H9 (cell line): ENCODE measurements around the gene SPATS1. TPM values are rescaled to one million over a fixed set of nuclear protein-coding genes. Genes with fewer than 3 reads are reported as not detected.
A peak's percentile ranks its signal among the peaks of the same experiment; 100 is the strongest.

Experiments used
- DNase-seq: peaks from one replicate; pipeline ENCODE4 v3.0.0-alpha.2; 2017
- H2AFZ ChIP-seq: one replicate; pipeline ENCODE4 v1.6.1; 2013; ENCODE audit warnings: mild to moderate bottlenecking, low read length, control low read depth, moderate library complexity
- H2AK5ac ChIP-seq: 2 replicates; pipeline ENCODE4 v1.6.1; 2013; ENCODE audit warnings: low read length, control low read depth, mixed read lengths; ENCODE audit not compliant: insufficient read length
- H2BK120ac ChIP-seq: one replicate; pipeline ENCODE4 v1.6.1; 2013; ENCODE audit warnings: low read depth, mild to moderate bottlenecking, low read length, control low read depth, inconsistent platforms; ENCODE audit not compliant: poor library complexity, severe bottlenecking
- H2BK12ac ChIP-seq: 2 replicates; pipeline ENCODE4 v1.6.1; 2013; ENCODE audit warnings: low read length, control low read depth, mixed read lengths, low read depth; ENCODE audit not compliant: insufficient read length
- H2BK15ac ChIP-seq: 2 replicates; pipeline ENCODE4 v1.6.1; 2013; ENCODE audit warnings: low read depth, low read length, control low read depth
- H2BK20ac ChIP-seq: one replicate; pipeline ENCODE4 v1.6.1; 2013; ENCODE audit warnings: low read depth, mild to moderate bottlenecking, low read length, control low read depth, inconsistent platforms; ENCODE audit not compliant: poor library complexity, severe bottlenecking
- H2BK5ac ChIP-seq: 2 replicates; pipeline ENCODE4 v1.6.1; 2013; ENCODE audit warnings: low read length, control low read depth, mixed read lengths; ENCODE audit not compliant: insufficient read length
- H3K14ac ChIP-seq: 2 replicates; pipeline ENCODE4 v1.6.1; 2013; ENCODE audit warnings: low read length, control low read depth; ENCODE audit not compliant: insufficient read depth
- H3K18ac ChIP-seq: 2 replicates; pipeline ENCODE4 v1.6.1; 2013; ENCODE audit warnings: low read depth, mild to moderate bottlenecking, mixed read lengths, low read length, control low read depth; ENCODE audit not compliant: insufficient read length
- H3K23ac ChIP-seq: 2 replicates; pipeline ENCODE4 v1.6.1; 2013; ENCODE audit warnings: low read length, control low read depth, mixed read lengths, low read depth; ENCODE audit not compliant: insufficient read length
- H3K23me2 ChIP-seq: 2 replicates; pipeline ENCODE4 v1.6.1; 2013; ENCODE audit warnings: low read depth, mild to moderate bottlenecking, mixed read lengths, low read length, control low read depth; ENCODE audit not compliant: insufficient read length, poor library complexity, severe bottlenecking
- H3K27ac ChIP-seq: 2 replicates; pipeline ENCODE4 v1.5.1; 2013; ENCODE audit warnings: low read length, control low read depth, mixed read lengths, low read depth; ENCODE audit not compliant: insufficient read length
- H3K27me3 ChIP-seq: 2 replicates; pipeline ENCODE4 v1.6.1; 2013; ENCODE audit warnings: low read length, control low read depth, inconsistent platforms; ENCODE audit not compliant: insufficient read depth
- H3K4ac ChIP-seq: 2 replicates; pipeline ENCODE4 v1.6.1; 2013; ENCODE audit warnings: low read depth, mild to moderate bottlenecking, control low read depth, inconsistent platforms, low read length, moderate library complexity
- H3K4me1 ChIP-seq: 2 replicates; pipeline ENCODE4 v1.6.1; 2013; ENCODE audit warnings: low read length, control low read depth, inconsistent platforms; ENCODE audit not compliant: insufficient read depth
- H3K4me2 ChIP-seq: 2 replicates; pipeline ENCODE4 v1.6.1; 2013; ENCODE audit warnings: low read length, control low read depth, mixed read lengths; ENCODE audit not compliant: insufficient read length, insufficient read depth
- H3K56ac ChIP-seq: 2 replicates; pipeline ENCODE4 v1.6.1; 2013; ENCODE audit warnings: low read depth, mild to moderate bottlenecking, mixed read lengths, low read length, control low read depth; ENCODE audit not compliant: insufficient read length
- H3K79me1 ChIP-seq: 2 replicates; pipeline ENCODE4 v1.6.1; 2013; ENCODE audit warnings: low read depth, mild to moderate bottlenecking, moderate library complexity, low read length, control low read depth, inconsistent platforms; ENCODE audit not compliant: insufficient read depth, poor library complexity, severe bottlenecking
- H3K79me2 ChIP-seq: 2 replicates; pipeline ENCODE4 v1.6.1; 2013; ENCODE audit warnings: low read length, control low read depth, inconsistent platforms; ENCODE audit not compliant: insufficient read depth
- H3K9ac ChIP-seq: 2 replicates; pipeline ENCODE4 v1.6.1; 2013; ENCODE audit warnings: low read length, control low read depth, mixed read lengths; ENCODE audit not compliant: insufficient read length; ENCODE audit errors: extremely low read depth
- H3K9me3 ChIP-seq: one replicate; pipeline ENCODE4 v1.6.1; 2013; ENCODE audit warnings: low read depth, low read length, inconsistent platforms; ENCODE audit not compliant: control insufficient read depth
- H3T11ph ChIP-seq: one replicate; pipeline ENCODE4 v1.6.1; 2013; ENCODE audit warnings: mild to moderate bottlenecking, low read length, control low read depth, inconsistent platforms
- H4K20me1 ChIP-seq: one replicate; pipeline ENCODE4 v1.6.1; 2013; ENCODE audit not compliant: control insufficient read depth, insufficient read length, insufficient read depth
- H4K5ac ChIP-seq: 2 replicates; pipeline ENCODE4 v1.6.1; 2013; ENCODE audit warnings: low read depth, mild to moderate bottlenecking, mixed read lengths, low read length, control low read depth; ENCODE audit not compliant: insufficient read length
- H4K8ac ChIP-seq: replicated peaks from 2 replicates; pipeline ENCODE4 v1.6.1; 2013; ENCODE audit warnings: low read length, control low read depth, mixed read lengths, low read depth; ENCODE audit not compliant: insufficient read length
- H4K91ac ChIP-seq: 2 replicates; pipeline ENCODE4 v1.6.1; 2013; ENCODE audit warnings: low read depth, mild to moderate bottlenecking, moderate library complexity, mixed read lengths, low read length, control low read depth; ENCODE audit not compliant: insufficient read length
- H3K27ac Mint-ChIP-seq, 3 experiments: 2 replicates in 2 of 3; 3 replicates in 1 of 3; pipeline ENCODE4 v1.8.0; 2020 to 2021; ENCODE audit warnings: mixed read lengths in 3 of 3, mild to moderate bottlenecking in 1 of 3, moderate library complexity in 1 of 3
- H3K27me3 Mint-ChIP-seq: 2 replicates; pipeline ENCODE4 v1.8.0; 2021; ENCODE audit warnings: low read depth, mild to moderate bottlenecking, moderate library complexity, mixed read lengths
- H3K36me3 Mint-ChIP-seq, 3 experiments: 2 replicates in 2 of 3; 3 replicates in 1 of 3; pipeline ENCODE4 v1.8.0; 2020 to 2021; ENCODE audit warnings: low read depth in 3 of 3, mixed read lengths in 3 of 3; ENCODE audit not compliant: insufficient read depth in 1 of 3
- H3K4me1 Mint-ChIP-seq, 2 experiments: 2 replicates each; pipeline ENCODE4 v1.8.0; 2020; ENCODE audit warnings: mixed read lengths in 2 of 2
- H3K4me3 Mint-ChIP-seq, 2 experiments: 2 replicates in 1 of 2; 3 replicates in 1 of 2; pipeline ENCODE4 v1.8.0; 2020 to 2021; ENCODE audit warnings: mild to moderate bottlenecking in 2 of 2, mixed read lengths in 2 of 2, moderate library complexity in 1 of 2
- H3K9me3 Mint-ChIP-seq, 2 experiments: 2 replicates in 1 of 2; 3 replicates in 1 of 2; pipeline ENCODE4 v1.8.0; 2020; ENCODE audit warnings: mild to moderate bottlenecking in 2 of 2, mixed read lengths in 2 of 2, moderate library complexity in 1 of 2
- WGBS: extraction: QIAGEN DNeasy Blood & Tissue Kit; methylation state at CpG from one replicate; pipeline ENCODE4 v1.1.7; 2013; ENCODE audit warnings: missing lambda C conversion rate, low lambda C conversion rate, mixed read lengths; ENCODE audit not compliant: insufficient read length; ENCODE audit errors: extremely low coverage; 5-methylcytosine and 5-hydroxymethylcytosine counted together
- total RNA-seq: library from RNA; stranded (reverse); gene quantifications from 2 replicates; pipeline ENCODE4 v1.2.1, GENCODE V29; 2021
- TF ChIP-seq, protein P1 (sequence below): fragments of 200-600 bp; sonication (generic); conservative IDR thresholded peaks from 3 replicates; pipeline ENCODE4 v1.8.0; 2021; ENCODE audit warnings: antibody characterized with exemption, mild to moderate bottlenecking

Gene SPATS1
- total RNA-seq, 1 experiment from 2014 or later = not detected

DNA sequence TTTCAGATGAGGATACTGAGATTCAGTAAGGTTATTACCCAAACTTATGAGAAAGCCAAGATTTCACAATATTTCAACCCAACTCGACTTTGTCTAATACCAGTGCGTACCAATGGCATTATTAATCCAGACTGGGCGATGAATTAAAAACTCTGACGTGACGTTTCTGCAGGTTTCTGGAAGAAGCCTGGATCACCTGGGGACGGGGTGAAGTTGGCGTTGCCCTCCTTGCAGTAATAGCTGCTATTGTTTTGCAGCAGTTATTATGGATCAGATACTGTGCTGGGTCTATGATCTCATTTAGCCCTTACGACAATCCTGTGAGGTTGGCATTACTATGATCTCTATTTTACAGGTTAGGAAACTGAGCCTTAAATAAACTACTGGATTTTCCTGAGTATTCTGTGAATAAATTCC, 44.5 kb downstream of the SPATS1 start:
- Histone ChIP-seq H3K56ac (no peak overlapping the region), H3T11ph (no peak overlapping the region), H3K18ac (no peak overlapping the region), H2BK20ac (no peak overlapping the region), H3K4me1 (no peaks in the 10 kb centered on the region), H2BK12ac (no peak overlapping the region), H3K79me2 (peaks cover 19% of the 10 kb centered on the region), H3K79me1 (peaks cover 16% of the 10 kb centered on the region), H3K9me3 (no peaks in the 10 kb centered on the region), H3K4ac (no peak overlapping the region), H3K9ac (peak overlapping the region; percentile 66), H3K23ac (no peak overlapping the region), H4K5ac (no peak overlapping the region), H3K14ac (no peak overlapping the region), H2BK120ac (no peak overlapping the region), H4K91ac (no peak overlapping the region), H3K4me2 (peak overlapping the region; percentile 95), H2AFZ (no peak overlapping the region), H4K8ac (no peak overlapping the region), H4K20me1 (no peaks in the 10 kb centered on the region), H3K23me2 (peaks cover 10% of the 10 kb centered on the region), H2BK5ac (no peak overlapping the region), H3K27ac (peak overlapping the region; percentile 63), H3K27me3 (peaks cover 2% of the 10 kb centered on the region; the same call in 1 of the 2 replicates), H2BK15ac (no peak overlapping the region), H2AK5ac (no peak overlapping the region)
- peak overlapping the region; percentile 100 for H3K27ac Mint-ChIP-seq
- H3K27me3 Mint-ChIP-seq = no peaks in the 10 kb centered on the region
- no peak for DNase-seq
- no peaks in the 10 kb centered on the region for H3K9me3 Mint-ChIP-seq
- TF ChIP-seq, protein P1, sequence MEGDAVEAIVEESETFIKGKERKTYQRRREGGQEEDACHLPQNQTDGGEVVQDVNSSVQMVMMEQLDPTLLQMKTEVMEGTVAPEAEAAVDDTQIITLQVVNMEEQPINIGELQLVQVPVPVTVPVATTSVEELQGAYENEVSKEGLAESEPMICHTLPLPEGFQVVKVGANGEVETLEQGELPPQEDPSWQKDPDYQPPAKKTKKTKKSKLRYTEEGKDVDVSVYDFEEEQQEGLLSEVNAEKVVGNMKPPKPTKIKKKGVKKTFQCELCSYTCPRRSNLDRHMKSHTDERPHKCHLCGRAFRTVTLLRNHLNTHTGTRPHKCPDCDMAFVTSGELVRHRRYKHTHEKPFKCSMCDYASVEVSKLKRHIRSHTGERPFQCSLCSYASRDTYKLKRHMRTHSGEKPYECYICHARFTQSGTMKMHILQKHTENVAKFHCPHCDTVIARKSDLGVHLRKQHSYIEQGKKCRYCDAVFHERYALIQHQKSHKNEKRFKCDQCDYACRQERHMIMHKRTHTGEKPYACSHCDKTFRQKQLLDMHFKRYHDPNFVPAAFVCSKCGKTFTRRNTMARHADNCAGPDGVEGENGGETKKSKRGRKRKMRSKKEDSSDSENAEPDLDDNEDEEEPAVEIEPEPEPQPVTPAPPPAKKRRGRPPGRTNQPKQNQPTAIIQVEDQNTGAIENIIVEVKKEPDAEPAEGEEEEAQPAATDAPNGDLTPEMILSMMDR = no peak
- WGBS = no CpG with 5 or more reads among the region's 8 CpGs
- H3K4me1 Mint-ChIP-seq = peaks cover 23 to 29% of the 10 kb centered on the region in 2 experiments
- H3K4me3 Mint-ChIP-seq = peak overlapping the region; percentile 98 to 99
- peaks cover 5 to 25% (median 19%) of the 10 kb centered on the region in 3 experiments; a peak in 6 of 7 replicates for H3K36me3 Mint-ChIP-seq
